ENCODE results near the gene TINCR. TPM values are rescaled to one million over a fixed set of nuclear protein-coding genes. Genes with fewer than 3 reads are reported as not detected.

Gene TINCR
- total RNA-seq, 1 experiment from 2014 or later = 0.17 TPM

GRCh38 chr19:5608291-5608690, 40.5 kb upstream of the TINCR start:
- WGBS (ENCODE audit: extremely low coverage, insufficient read length, low lambda C conversion rate) = no CpG with 5 or more reads among the region's 10 CpGs
- no peak overlapping the region for H3K4me3 Mint-ChIP-seq
- Histone ChIP-seq H3K18ac (ENCODE audit: insufficient read length, low read depth, low read length) (no peak overlapping the region), H3K4ac (ENCODE audit: low read depth, low read length) (no peak overlapping the region), H3K4me1 (ENCODE audit: insufficient read depth, low read length) (no peaks in the 10 kb centered on the region), H2BK120ac (ENCODE audit: low read depth, low read length, poor library complexity, severe bottlenecking) (no peak overlapping the region), H3K9me3 (ENCODE audit: control insufficient read depth, low read depth, low read length) (no peaks in the 10 kb centered on the region), H4K8ac (replicated peaks; ENCODE audit: insufficient read length, low read depth, low read length) (no peak overlapping the region), H3K79me1 (ENCODE audit: insufficient read depth, low read depth, low read length, poor library complexity, severe bottlenecking) (peaks cover 2% of the 10 kb centered on the region), H4K20me1 (ENCODE audit: control insufficient read depth, insufficient read depth, insufficient read length) (no peaks in the 10 kb centered on the region), H3K9ac (ENCODE audit: extremely low read depth, insufficient read length, low read length) (no peak overlapping the region), H4K5ac (ENCODE audit: insufficient read length, low read depth, low read length) (no peak overlapping the region), H3K23me2 (ENCODE audit: insufficient read length, low read depth, low read length, poor library complexity, severe bottlenecking) (no peaks in the 10 kb centered on the region), H2BK5ac (ENCODE audit: insufficient read length, low read length) (no peak overlapping the region), H3K56ac (ENCODE audit: insufficient read length, low read depth, low read length) (no peak overlapping the region), H3T11ph (ENCODE audit: low read length) (no peak overlapping the region), H4K91ac (ENCODE audit: insufficient read length, low read depth, low read length) (no peak overlapping the region), H2BK15ac (ENCODE audit: low read depth, low read length) (no peak overlapping the region), H2AFZ (ENCODE audit: low read length) (no peak overlapping the region), H3K79me2 (ENCODE audit: insufficient read depth, low read length) (no peaks in the 10 kb centered on the region; the same call in 1 of the 2 replicates), H2AK5ac (ENCODE audit: insufficient read length, low read length) (no peak overlapping the region), H3K27ac (ENCODE audit: insufficient read length, low read depth, low read length) (no peak overlapping the region), H3K4me2 (ENCODE audit: insufficient read depth, insufficient read length, low read length) (no peak overlapping the region), H3K27me3 (ENCODE audit: insufficient read depth, low read length) (no peaks in the 10 kb centered on the region), H2BK12ac (ENCODE audit: insufficient read length, low read depth, low read length) (no peak overlapping the region), H3K23ac (ENCODE audit: insufficient read length, low read depth, low read length) (no peak overlapping the region), H2BK20ac (ENCODE audit: low read depth, low read length, poor library complexity, severe bottlenecking) (no peak overlapping the region), H3K14ac (ENCODE audit: insufficient read depth, low read length) (no peak overlapping the region)
- H3K36me3 Mint-ChIP-seq (ENCODE audit: insufficient read depth in 1 of 3, low read depth in 3 of 3) = peaks cover 45 to 90% (median 84%) of the 10 kb centered on the region in 3 experiments; a peak in 6 of 7 replicates
- H3K27me3 Mint-ChIP-seq (ENCODE audit: low read depth) = no peaks in the 10 kb centered on the region
- no peaks in the 10 kb centered on the region for H3K4me1 Mint-ChIP-seq
- DNase-seq = no peak
- TF ChIP-seq CTCF (conservative IDR thresholded peaks at IDR 0.05) = no peak
- no peak overlapping the region for H3K27ac Mint-ChIP-seq
- no peaks in the 10 kb centered on the region for H3K9me3 Mint-ChIP-seq
